IPS-11a (cell line): Measurements from ENCODE around the gene STRBP.
"Not testable (repeated sequence)": the region's sequence is repeated elsewhere in the genome, so short reads cannot be mapped to it uniquely, and the experiment has no call there.

Source experiments
- H3K4me3 ChIP-seq: one replicate; pipeline ENCODE4 v1.5.1; 2013; ENCODE audit warnings: low read depth, low read length, control low read depth

STRBP gene

GRCh38 chr9:123283455-123283854 lies 15.1 kb upstream of the STRBP start:
- H3K4me3 ChIP-seq = no peak overlapping the region

GRCh38 chr9:123283048-123283408 lies 14.6 kb upstream of the STRBP start:
- no peak overlapping the region for H3K4me3 ChIP-seq

GRCh38 chr9:123282362-123283047 lies 14.1 kb upstream of the STRBP start:
- no peak overlapping the region for H3K4me3 ChIP-seq

GRCh38 chr9:123281659-123282350 lies 13.4 kb upstream of the STRBP start:
- H3K4me3 ChIP-seq = no peak overlapping the region

GRCh38 chr9:123278879-123279493 lies 10.6 kb upstream of the STRBP start:
- not testable (repeated sequence) for H3K4me3 ChIP-seq

- no peak overlapping the region for H3K4me3 ChIP-seq
Measured at GRCh38 chr9:123278361-123278760, 10.0 kb upstream of the STRBP start.

GRCh38 chr9:123276551-123276950 lies 8.2 kb upstream of the STRBP start:
- no peak overlapping the region for H3K4me3 ChIP-seq

GRCh38 chr9:123271133-123271532 lies 2.7 kb upstream of the STRBP start:
- H3K4me3 ChIP-seq = not testable (repeated sequence)

- H3K4me3 ChIP-seq = peak overlapping the region; percentile 59
Measured at GRCh38 chr9:123269281-123269680, 895 bp upstream of the STRBP start.

- H3K4me3 ChIP-seq = peak overlapping the region; percentile 63
Measured at GRCh38 chr9:123268199-123268464, 254 bp downstream of the STRBP start.

GRCh38 chr9:123267481-123268198 lies 746 bp downstream of the STRBP start:
- peak overlapping the region; percentile 63 for H3K4me3 ChIP-seq

GRCh38 chr9:123266655-123267399 lies 1.6 kb downstream of the STRBP start:
- peak overlapping the region; percentile 63 for H3K4me3 ChIP-seq

GRCh38 chr9:123265833-123266232 lies 2.6 kb downstream of the STRBP start:
- H3K4me3 ChIP-seq = no peak overlapping the region

- no peak overlapping the region for H3K4me3 ChIP-seq
Measured at GRCh38 chr9:123263227-123263626, 5.2 kb downstream of the STRBP start.

GRCh38 chr9:123262338-123262737 lies 6.0 kb downstream of the STRBP start:
- H3K4me3 ChIP-seq = no peak overlapping the region

GRCh38 chr9:123261006-123261677 lies 7.2 kb downstream of the STRBP start:
- no peak overlapping the region for H3K4me3 ChIP-seq

GRCh38 chr9:123260340-123260739 lies 8.0 kb downstream of the STRBP start:
- no peak overlapping the region for H3K4me3 ChIP-seq

- H3K4me3 ChIP-seq = no peak overlapping the region
Measured at GRCh38 chr9:123257276-123257675, 11.1 kb downstream of the STRBP start.

- no peak overlapping the region for H3K4me3 ChIP-seq
Measured at GRCh38 chr9:123255718-123256117, 12.7 kb downstream of the STRBP start.

- no peak overlapping the region for H3K4me3 ChIP-seq
Measured at GRCh38 chr9:123253204-123253603, 15.2 kb downstream of the STRBP start.

GRCh38 chr9:123251741-123252140 lies 16.6 kb downstream of the STRBP start:
- no peak overlapping the region for H3K4me3 ChIP-seq
